Gastrocnemius medialis (tissue), 4 donors: ENCODE data around the gene SIGLEC9. TPM values are rescaled to one million over a fixed set of nuclear protein-coding genes. Genes with fewer than 3 reads are reported as not detected.

Source experiments
- ATAC-seq, 2 donors: fragments of 150-250 bp; one replicate each; pipeline ENCODE4 v1.9.1; 2016
- DNase-seq, 2 donors: peaks; one replicate each; pipeline ENCODE4 v3.0.0-alpha.2; 2019
- H3K27ac ChIP-seq, 4 donors: fragments of 200-600 bp; sonication (generic); 1 replicate in 1 of 4; 2 replicates in 3 of 4; pipeline ENCODE4 v1.5.1; 2016 to 2018; ENCODE audit warnings: mild to moderate bottlenecking in 2 of 4, moderate library complexity in 1 of 4
- H3K27me3 ChIP-seq, 3 donors: fragments of 200-600 bp; sonication (generic) in 2 of 3; 1 replicate in 1 of 3; 2 replicates in 2 of 3; pipeline versions ENCODE4 v1.5.1 to v1.6.0; 2016 to 2019; ENCODE audit warnings: mild to moderate bottlenecking in 1 of 3, moderate library complexity in 1 of 3
- H3K36me3 ChIP-seq, 2 donors: fragments of 200-600 bp; sonication (generic) in 1 of 2; one replicate each; pipeline ENCODE4 v1.5.1; 2017 to 2018
- H3K4me1 ChIP-seq, 2 donors: fragments of 200-600 bp; sonication (generic) in 1 of 2; one replicate each; pipeline ENCODE4 v1.5.1; 2016 to 2017; ENCODE audit warnings: mild to moderate bottlenecking in 2 of 2
- H3K4me3 ChIP-seq, 4 donors: fragments of 200-600 bp; sonication (generic) in 3 of 4; 1 replicate in 1 of 4; 2 replicates in 3 of 4; pipeline ENCODE4 v1.5.1; 2016 to 2019; ENCODE audit warnings: mild to moderate bottlenecking in 2 of 4
- H3K9me3 ChIP-seq, 3 donors: fragments of 200-600 bp; sonication (generic) in 2 of 3; 1 replicate in 1 of 3; 2 replicates in 2 of 3; pipeline ENCODE4 v1.5.1; 2016 to 2019
- POLR2A ChIP-seq, 2 donors: fragments of 450-650 bp; IDR thresholded peaks; one replicate each; pipeline ENCODE4 v1.6.1; 2017; ENCODE audit warnings: antibody characterized with exemption in 2 of 2, mild to moderate bottlenecking in 2 of 2, moderate library complexity in 2 of 2
- in situ Hi-C, 4 donors: fragments of 200-750 bp; cut with MboI; loops; one replicate each; pipeline versions ENCODE4 v1.15.0 to v1.8.0; 2017; ENCODE audit warnings: low sequenced_read_pairs in 4 of 4
- intact Hi-C: fragments of 100-400 bp; cut with DNase I; formaldehyde crosslinking; loops from one replicate; pipeline ENCODE4 v1.15.1; 2023; ENCODE audit warnings: low total_unique reads
- total RNA-seq, 4 donors: library from RNA; depleted of rRNA; stranded (reverse); fragments of >200 nt; gene quantifications; one replicate each; pipeline versions ENCODE4 v1.1.0 to v1.2.3, GENCODE V29; 2016
- TF ChIP-seq, protein P1 (sequence below), 5 experiments: fragments of 450-650 bp in 3 of 5; fragments of 200-600 bp in 2 of 5; sonication (generic) in 2 of 5; IDR thresholded peaks in 4 of 5; conservative IDR thresholded peaks in 1 of 5; 1 replicate in 4 of 5; 2 replicates in 1 of 5; pipeline ENCODE4 v1.5.1; 2016 to 2019; ENCODE audit warnings: antibody characterized with exemption in 5 of 5, mild to moderate bottlenecking in 3 of 5, moderate library complexity in 3 of 5

Gene SIGLEC9
- total RNA-seq, 4 donors from 2014 or later: 0.72 to 1.4 (median 1.0) TPM; not detected in 1

DNA sequence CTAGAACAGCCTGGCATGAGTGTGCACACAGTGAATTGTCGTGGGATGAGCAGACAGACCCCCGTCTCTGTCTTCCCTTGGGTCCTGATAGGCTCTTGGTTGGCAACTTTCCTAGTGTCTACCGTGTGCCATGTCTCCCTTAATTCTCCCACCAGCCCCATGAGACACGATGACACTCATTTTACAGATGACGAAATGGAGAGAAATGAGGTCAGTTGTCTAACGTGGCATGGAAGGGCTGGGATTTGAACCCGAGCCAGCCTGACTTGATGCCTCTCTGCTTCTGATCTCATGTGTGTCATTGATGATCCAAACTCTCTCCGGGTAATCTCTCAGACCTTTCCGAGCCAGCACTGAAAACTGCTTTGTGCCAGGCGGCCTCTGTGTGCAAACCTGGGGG lies 33.6 kb upstream of the SIGLEC9 start:
- ATAC-seq: no peak
- in situ Hi-C loops: no loop called here
- intact Hi-C loops: no loop called here
- no peaks in the 10 kb centered on the region for H3K27me3 ChIP-seq
- H3K9me3 ChIP-seq: no peaks in the 10 kb centered on the region
- no peaks in the 10 kb centered on the region for H3K36me3 ChIP-seq
- no peak for TF ChIP-seq POLR2A (IDR thresholded peaks at IDR 0.05)
- TF ChIP-seq, protein P1, sequence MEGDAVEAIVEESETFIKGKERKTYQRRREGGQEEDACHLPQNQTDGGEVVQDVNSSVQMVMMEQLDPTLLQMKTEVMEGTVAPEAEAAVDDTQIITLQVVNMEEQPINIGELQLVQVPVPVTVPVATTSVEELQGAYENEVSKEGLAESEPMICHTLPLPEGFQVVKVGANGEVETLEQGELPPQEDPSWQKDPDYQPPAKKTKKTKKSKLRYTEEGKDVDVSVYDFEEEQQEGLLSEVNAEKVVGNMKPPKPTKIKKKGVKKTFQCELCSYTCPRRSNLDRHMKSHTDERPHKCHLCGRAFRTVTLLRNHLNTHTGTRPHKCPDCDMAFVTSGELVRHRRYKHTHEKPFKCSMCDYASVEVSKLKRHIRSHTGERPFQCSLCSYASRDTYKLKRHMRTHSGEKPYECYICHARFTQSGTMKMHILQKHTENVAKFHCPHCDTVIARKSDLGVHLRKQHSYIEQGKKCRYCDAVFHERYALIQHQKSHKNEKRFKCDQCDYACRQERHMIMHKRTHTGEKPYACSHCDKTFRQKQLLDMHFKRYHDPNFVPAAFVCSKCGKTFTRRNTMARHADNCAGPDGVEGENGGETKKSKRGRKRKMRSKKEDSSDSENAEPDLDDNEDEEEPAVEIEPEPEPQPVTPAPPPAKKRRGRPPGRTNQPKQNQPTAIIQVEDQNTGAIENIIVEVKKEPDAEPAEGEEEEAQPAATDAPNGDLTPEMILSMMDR (IDR thresholded peaks at IDR 0.05 in 4 of 5, conservative IDR thresholded peaks at IDR 0.05 in 1 of 5): no peak
- H3K4me1 ChIP-seq: no peaks in the 10 kb centered on the region
- DNase-seq: no peak
- H3K4me3 ChIP-seq: no peak overlapping the region
- H3K27ac ChIP-seq: no peak overlapping the region

DNA sequence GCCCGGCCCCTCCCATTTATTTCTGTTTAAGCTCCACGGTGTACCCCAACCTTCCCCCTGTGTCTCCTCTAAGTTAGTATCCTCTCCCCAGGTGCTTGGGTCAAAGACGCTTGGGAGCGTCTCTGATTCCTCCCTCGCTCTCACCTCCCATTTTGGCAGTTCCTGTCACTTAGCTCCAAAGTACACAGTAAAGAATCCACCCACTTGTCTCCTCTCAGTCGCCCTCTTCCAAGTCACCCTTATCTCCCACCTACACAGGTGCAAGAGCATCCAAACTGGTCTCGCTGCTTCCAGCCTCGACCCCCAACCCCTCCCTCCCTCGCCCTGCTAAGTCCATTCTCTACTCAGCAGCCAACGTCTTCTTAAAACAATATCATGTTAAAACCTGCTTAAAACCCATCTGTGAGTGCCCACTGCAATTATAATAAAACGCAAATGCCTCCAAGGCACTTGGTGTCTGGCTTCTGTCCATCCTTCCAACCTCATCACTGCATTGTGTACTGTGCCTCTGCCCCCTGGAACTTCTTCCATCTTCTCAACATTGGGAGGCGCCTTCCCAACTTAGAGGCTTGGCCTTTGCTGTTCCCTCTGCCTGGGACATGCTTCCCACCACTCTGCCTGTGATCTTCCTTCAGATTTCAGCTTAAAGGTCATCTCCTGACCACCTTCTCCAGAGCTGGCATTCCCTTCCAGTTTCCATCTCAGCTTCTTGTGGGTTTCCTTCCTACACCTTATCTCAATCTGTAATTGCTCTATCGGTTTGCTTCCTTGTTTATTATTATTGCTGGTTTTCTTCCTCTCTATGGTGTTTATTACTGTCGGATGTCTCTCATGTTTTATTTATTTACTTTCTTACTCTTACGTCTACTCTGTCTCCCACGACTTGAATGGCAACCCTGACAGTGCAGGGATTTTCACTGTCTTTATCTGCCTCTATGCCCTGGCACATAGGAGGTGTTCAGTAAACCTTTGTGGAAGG lies 32.5 kb upstream of the SIGLEC9 start:
- no peaks in the 10 kb centered on the region for H3K27me3 ChIP-seq
- H3K27ac ChIP-seq: no peak overlapping the region
- intact Hi-C loops: no loop called here
- in situ Hi-C loops: no loop called here
- no peaks in the 10 kb centered on the region for H3K36me3 ChIP-seq
- ATAC-seq (no peak), DNase-seq (no peak)
- no peak overlapping the region for H3K4me3 ChIP-seq
- H3K4me1 ChIP-seq: no peaks in the 10 kb centered on the region
- H3K9me3 ChIP-seq: no peaks in the 10 kb centered on the region
- TF ChIP-seq, protein P1 (IDR thresholded peaks at IDR 0.05 in 4 of 5, conservative IDR thresholded peaks at IDR 0.05 in 1 of 5): no peak
- no peak for TF ChIP-seq POLR2A (IDR thresholded peaks at IDR 0.05)

DNA sequence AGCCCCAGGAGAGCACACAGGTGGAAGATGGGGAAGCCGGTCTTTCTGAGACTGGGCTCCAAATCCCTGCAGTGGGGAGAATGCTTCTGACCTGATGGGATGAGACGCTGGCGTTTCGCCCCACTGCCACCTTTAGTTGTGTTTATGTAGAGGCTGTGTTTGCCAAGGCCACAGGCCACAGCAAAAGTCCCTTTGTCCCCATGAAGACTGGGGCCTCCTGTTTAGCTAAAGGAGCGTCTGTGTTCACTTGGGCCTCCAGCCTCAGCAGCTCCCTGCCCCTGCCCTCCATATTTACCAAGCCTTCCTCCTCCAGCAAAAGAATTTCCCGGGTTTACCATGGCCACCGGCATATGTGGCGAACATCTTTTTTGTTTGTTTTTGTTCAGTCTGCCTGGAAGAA lies 31.6 kb upstream of the SIGLEC9 start:
- Histone ChIP-seq H3K27ac (no peak overlapping the region), H3K27me3 (no peaks in the 10 kb centered on the region), H3K36me3 (peaks cover 0 to 2% of the 10 kb centered on the region in 2 donors), H3K4me1 (no peaks in the 10 kb centered on the region), H3K4me3 (no peak overlapping the region), H3K9me3 (no peaks in the 10 kb centered on the region)
- TF ChIP-seq, protein P1 (IDR thresholded peaks at IDR 0.05 in 4 of 5, conservative IDR thresholded peaks at IDR 0.05 in 1 of 5): no peak
- TF ChIP-seq POLR2A (IDR thresholded peaks at IDR 0.05): no peak
- ATAC-seq (no peak), DNase-seq (no peak)
- intact Hi-C loops: no loop called here
- in situ Hi-C loops: no loop called here

DNA sequence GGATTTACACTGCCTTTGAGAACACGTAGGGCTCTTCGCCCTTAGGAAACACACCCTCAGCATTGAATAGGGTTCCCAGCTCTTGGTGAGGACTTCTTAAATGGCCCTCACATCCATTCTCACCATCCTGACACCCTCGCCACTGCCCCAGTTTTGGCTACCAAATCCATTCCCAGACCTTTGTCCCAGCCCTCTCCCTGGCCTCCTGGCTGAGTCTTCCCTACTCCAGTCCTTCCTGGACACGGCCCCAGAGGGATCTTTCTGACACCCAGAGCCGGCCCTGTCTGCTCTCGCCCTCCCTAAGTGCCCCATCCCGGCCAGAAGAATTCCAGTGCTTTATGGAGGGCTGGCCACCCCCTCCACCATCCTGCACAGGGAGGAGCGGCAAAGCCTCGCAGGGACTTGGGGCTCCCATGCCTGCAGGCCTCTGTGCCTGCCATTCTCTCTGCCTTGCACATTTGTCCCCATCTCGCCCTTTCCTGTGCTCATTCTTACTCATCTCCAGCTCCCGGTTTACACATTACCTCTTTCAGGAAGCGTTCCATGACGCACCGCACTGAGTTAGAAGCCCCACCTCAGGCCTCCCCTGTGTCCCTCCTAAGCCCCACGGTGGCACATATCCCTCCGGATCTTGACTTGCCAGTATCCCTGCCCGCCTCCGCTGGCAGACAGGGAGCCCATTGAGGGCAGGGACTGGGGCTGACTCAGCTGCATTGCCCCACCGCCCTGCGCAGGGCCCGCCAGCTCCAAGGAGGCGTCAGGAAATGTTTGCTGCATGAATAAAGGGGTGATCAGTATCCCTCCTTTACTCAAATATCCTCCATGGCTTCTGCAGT lies 31.0 kb upstream of the SIGLEC9 start:
- no peaks in the 10 kb centered on the region for H3K9me3 ChIP-seq
- TF ChIP-seq POLR2A (IDR thresholded peaks at IDR 0.05): no peak
- TF ChIP-seq, protein P1 (IDR thresholded peaks at IDR 0.05 in 4 of 5, conservative IDR thresholded peaks at IDR 0.05 in 1 of 5): no peak
- intact Hi-C loops: no loop called here
- no peak overlapping the region for H3K4me3 ChIP-seq
- no peaks in the 10 kb centered on the region for H3K27me3 ChIP-seq
- ATAC-seq: no peak
- H3K27ac ChIP-seq: no peak overlapping the region
- H3K36me3 ChIP-seq: peaks cover 0 to 4% of the 10 kb centered on the region in 2 donors
- H3K4me1 ChIP-seq: no peaks in the 10 kb centered on the region
- in situ Hi-C loops: no loop called here
- no peak for DNase-seq
